Effector memory CD8-positive, alpha-beta T cell (primary cell): ENCODE data around the gene FBLN5.

Experiments used
- ATAC-seq: fragments of 150-1000 bp; cut with Tn5 transposase; replicated peaks from 2 replicates; pipeline ENCODE4 v1.10.0; 2021; ENCODE audit warnings: mild to moderate bottlenecking, moderate library complexity
- DNase-seq, 3 experiments: peaks; one replicate each; pipeline ENCODE4 v3.0.0; 2021
- H3K27ac Mint-ChIP-seq, 2 donors: one replicate each; pipeline ENCODE4 v1.8.0; 2022; ENCODE audit warnings: mild to moderate bottlenecking in 2 of 2, mixed read lengths in 2 of 2, moderate library complexity in 2 of 2
- H3K27me3 Mint-ChIP-seq, 2 donors: one replicate each; pipeline ENCODE4 v1.8.0; 2022; ENCODE audit warnings: mixed read lengths in 2 of 2
- H3K36me3 Mint-ChIP-seq: one replicate; pipeline ENCODE4 v1.8.0; 2022; ENCODE audit warnings: mild to moderate bottlenecking, moderate library complexity, mixed read lengths; ENCODE audit not compliant: insufficient read depth
- H3K4me1 Mint-ChIP-seq, 2 donors: one replicate each; pipeline ENCODE4 v1.8.0; 2022; ENCODE audit warnings: low read depth in 2 of 2, mixed read lengths in 2 of 2
- H3K4me3 Mint-ChIP-seq, 2 donors: one replicate each; pipeline ENCODE4 v1.8.0; 2022; ENCODE audit warnings: mild to moderate bottlenecking in 2 of 2, mixed read lengths in 2 of 2, moderate library complexity in 2 of 2
- H3K9me3 Mint-ChIP-seq, 2 donors: one replicate each; pipeline ENCODE4 v1.8.0; 2022; ENCODE audit warnings: mixed read lengths in 2 of 2

Gene FBLN5

GRCh38 chr14:91830777-91831176 is 116.7 kb downstream of the FBLN5 start:
- DNase-seq, result no peak
- ATAC-seq, result no peak
- peak overlapping the region in 1 of 2 donors; percentile 25 for H3K4me3 Mint-ChIP-seq
- H3K9me3 Mint-ChIP-seq, result no peaks in the 10 kb centered on the region
- H3K36me3 Mint-ChIP-seq, result peaks cover 13% of the 10 kb centered on the region
- H3K27ac Mint-ChIP-seq, result no peak overlapping the region
- peaks cover 39 to 67% of the 10 kb centered on the region in 2 donors for H3K4me1 Mint-ChIP-seq
- H3K27me3 Mint-ChIP-seq, result no peaks in the 10 kb centered on the region

- peaks cover 12% of the 10 kb centered on the region for H3K36me3 Mint-ChIP-seq
Measured at GRCh38 chr14:91829511-91829910, 118.0 kb downstream of the FBLN5 start.

GRCh38 chr14:91827746-91828145 is 119.7 kb downstream of the FBLN5 start:
- Mint-ChIP-seq H3K9me3 (no peaks in the 10 kb centered on the region), H3K4me3 (no peak overlapping the region), H3K27ac (peak overlapping the region in 1 of 2 donors; percentile 77), H3K27me3 (no peaks in the 10 kb centered on the region), H3K36me3 (peaks cover 18% of the 10 kb centered on the region), H3K4me1 (peaks cover 38 to 55% of the 10 kb centered on the region in 2 donors)
- no peak for DNase-seq
- ATAC-seq, result no peak

More at GRCh38 chr14:91829511-91829910, 118.0 kb downstream of the FBLN5 start:
- peaks cover 39 to 64% of the 10 kb centered on the region in 2 donors for H3K4me1 Mint-ChIP-seq
- H3K27ac Mint-ChIP-seq, result peak overlapping the region; percentile 3 to 85
- H3K27me3 Mint-ChIP-seq, result no peaks in the 10 kb centered on the region
- no peaks in the 10 kb centered on the region for H3K9me3 Mint-ChIP-seq
- ATAC-seq (peak; percentile 19), DNase-seq (no peak)
- H3K4me3 Mint-ChIP-seq, result peak overlapping the region in 1 of 2 donors; percentile 5
